Dendritic cell treated with granulocyte-macrophage colony-stimulating factor and Interleukin-4, amounts not matched to agents 40 ng/mL and 50 ng/mL, for 4 days (primary cell): ENCODE results near the gene SLC30A2.

ENCODE experiments used
- H3K27ac Mint-ChIP-seq: one replicate; pipeline ENCODE4 v1.8.0; 2022; ENCODE audit warnings: mild to moderate bottlenecking, mixed read lengths
- H3K27me3 Mint-ChIP-seq: one replicate; pipeline ENCODE4 v1.8.0; 2022; ENCODE audit warnings: mild to moderate bottlenecking, mixed read lengths
- H3K36me3 Mint-ChIP-seq: one replicate; pipeline ENCODE4 v1.8.0; 2022; ENCODE audit warnings: low read depth, mixed read lengths
- H3K4me1 Mint-ChIP-seq: one replicate; pipeline ENCODE4 v1.8.0; 2022; ENCODE audit warnings: low read depth, mixed read lengths
- H3K4me3 Mint-ChIP-seq: one replicate; pipeline ENCODE4 v1.8.0; 2022; ENCODE audit warnings: mild to moderate bottlenecking, moderate library complexity, mixed read lengths
- H3K9me3 Mint-ChIP-seq: one replicate; pipeline ENCODE4 v1.8.0; 2022; ENCODE audit warnings: mixed read lengths
- intact Hi-C: fragments of 100-400 bp; cut with micrococcal nuclease; formaldehyde crosslinking; loops from one replicate; pipeline ENCODE4 v1.15.0; 2022

The SLC30A2 gene

DNA sequence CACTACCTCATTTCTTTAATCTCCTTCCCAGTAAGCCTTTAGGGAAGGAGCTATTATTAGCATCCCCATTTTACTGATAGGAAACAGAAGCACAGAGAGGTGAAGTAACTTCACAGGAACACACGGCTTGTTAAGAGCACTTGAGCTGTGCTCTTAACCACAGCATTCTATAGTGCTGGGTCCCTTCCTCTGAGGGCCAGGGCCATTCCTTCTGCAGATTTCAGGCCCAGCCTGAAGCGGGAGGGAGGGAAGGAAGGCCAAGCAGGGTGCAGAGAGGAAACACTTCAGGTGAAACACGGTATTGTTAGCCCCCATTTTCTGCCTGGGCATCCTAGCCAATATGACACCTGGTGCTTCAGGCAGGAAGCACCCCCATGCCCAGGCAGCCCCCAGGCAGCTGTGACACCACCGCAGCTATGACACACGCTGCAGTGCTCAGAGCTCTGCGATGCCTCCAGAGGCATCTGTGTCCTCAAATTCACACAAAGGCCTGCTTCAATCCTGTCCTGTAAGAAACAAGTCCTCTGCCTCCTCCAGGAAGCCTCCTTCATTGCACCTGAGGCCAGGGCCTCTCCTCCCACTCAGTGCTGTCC lies 28.9 kb downstream of the SLC30A2 start:
- Mint-ChIP-seq H3K27ac (peak overlapping the region; percentile 67), H3K36me3 (no peaks in the 10 kb centered on the region), H3K27me3 (peaks cover 26% of the 10 kb centered on the region), H3K4me1 (peaks cover 74% of the 10 kb centered on the region), H3K4me3 (no peak overlapping the region), H3K9me3 (no peaks in the 10 kb centered on the region)
- intact Hi-C loops: no loop called here

DNA sequence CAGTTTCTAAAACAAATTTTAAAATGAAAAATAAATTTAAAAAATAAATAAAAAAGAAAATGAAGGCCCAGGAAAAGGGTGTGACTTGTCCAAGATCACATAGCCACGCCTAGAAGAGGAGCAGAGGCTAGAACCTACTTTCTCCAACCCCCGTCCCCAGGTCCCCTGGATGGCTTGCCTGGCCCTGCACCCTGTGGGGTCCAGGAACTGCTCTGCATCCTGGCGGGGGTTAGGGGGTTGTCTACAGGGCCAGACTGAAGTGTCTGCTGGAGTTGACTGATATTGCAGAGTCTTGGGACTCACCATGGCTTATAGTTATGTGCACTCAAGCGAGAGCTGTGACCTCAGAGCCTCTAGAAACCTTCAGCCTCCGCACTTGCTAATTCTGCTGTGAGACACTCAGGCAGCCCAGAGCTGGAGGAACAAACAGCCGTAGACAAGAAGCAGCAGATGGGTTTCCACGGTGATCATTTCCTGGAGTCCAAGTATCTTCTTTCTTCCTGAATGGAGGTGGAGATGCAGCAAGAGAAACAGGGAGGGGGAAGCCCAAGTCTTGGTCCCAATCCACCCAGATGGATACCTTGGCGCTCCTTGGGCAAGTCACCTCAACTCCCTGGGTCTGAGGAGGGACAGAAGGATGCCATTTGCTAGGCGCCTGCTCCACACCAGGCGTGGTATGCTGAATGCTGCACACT lies 29.5 kb downstream of the SLC30A2 start:
- Mint-ChIP-seq H3K36me3 (no peaks in the 10 kb centered on the region), H3K4me3 (no peak overlapping the region), H3K9me3 (no peaks in the 10 kb centered on the region), H3K4me1 (peaks cover 74% of the 10 kb centered on the region), H3K27ac (peak overlapping the region; percentile 67), H3K27me3 (peaks cover 22% of the 10 kb centered on the region)
- intact Hi-C loops: no loop called here

DNA sequence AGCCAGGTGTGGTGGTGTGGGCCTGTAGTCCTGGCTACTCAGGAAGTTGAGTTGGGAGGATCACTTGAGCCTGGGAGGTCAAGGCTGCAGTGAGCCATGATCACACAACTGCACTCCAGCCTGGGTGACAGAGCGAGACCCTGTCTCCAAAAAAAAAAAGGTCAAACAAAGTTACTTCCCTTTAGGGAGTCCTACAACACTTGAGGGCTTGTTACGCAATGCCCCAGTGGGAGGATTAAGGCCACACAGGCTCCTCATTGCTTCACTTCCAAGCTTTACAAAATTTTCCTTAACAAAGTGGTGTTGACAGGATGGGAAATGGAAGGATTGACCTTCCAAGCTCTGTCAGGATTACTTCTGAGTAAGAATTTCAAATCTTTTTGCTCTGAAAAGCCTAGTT lies 30.6 kb downstream of the SLC30A2 start:
- intact Hi-C loops: no loop called here
- Mint-ChIP-seq H3K27me3 (peaks cover 15% of the 10 kb centered on the region), H3K27ac (peak overlapping the region; percentile 34), H3K4me1 (peaks cover 71% of the 10 kb centered on the region), H3K4me3 (peak overlapping the region; percentile 9), H3K9me3 (no peaks in the 10 kb centered on the region), H3K36me3 (no peaks in the 10 kb centered on the region)

DNA sequence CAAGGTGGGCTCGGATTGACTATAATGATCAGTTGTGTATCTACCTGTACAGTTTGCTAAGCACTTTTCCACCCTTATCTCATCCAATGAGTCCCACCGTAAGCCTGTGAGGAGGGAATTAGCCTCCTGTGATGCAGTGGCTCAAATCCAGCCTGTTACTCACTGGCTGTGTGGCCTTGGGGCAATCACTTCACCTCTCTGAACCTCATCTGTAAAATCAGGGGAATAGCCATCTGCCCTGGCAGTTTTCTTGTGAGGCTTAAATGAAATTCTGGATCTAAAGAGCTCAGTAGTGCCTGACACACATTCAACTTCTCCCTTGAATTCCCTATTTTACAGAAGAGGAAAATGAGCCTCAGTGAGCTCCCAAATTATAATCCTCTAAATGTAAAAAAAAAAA lies 31.7 kb downstream of the SLC30A2 start:
- no peaks in the 10 kb centered on the region for H3K9me3 Mint-ChIP-seq
- no peaks in the 10 kb centered on the region for H3K36me3 Mint-ChIP-seq
- peaks cover 59% of the 10 kb centered on the region for H3K4me1 Mint-ChIP-seq
- peaks cover 6% of the 10 kb centered on the region for H3K27me3 Mint-ChIP-seq
- H3K4me3 Mint-ChIP-seq: no peak overlapping the region
- intact Hi-C loops: no loop called here
- H3K27ac Mint-ChIP-seq: no peak overlapping the region

DNA sequence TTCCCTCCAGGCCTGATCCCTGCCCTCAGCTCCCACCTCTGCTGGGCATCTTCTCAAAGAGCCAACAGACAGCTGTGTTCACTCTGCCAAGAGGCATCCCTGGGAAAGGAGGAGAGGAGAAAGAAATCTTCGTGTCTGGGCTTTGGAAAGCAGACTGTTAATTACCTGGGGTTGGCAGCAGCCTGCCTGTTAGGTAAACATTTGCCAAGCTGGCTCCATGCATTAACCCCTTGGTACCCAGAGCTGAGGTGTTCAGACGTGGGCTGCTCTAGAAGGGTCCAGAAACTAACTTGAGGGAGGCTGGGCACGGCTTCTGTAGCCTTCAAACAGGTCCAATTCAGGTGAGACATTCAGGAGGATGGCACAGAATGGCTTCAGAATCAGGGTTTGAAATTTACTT lies 33.1 kb downstream of the SLC30A2 start:
- H3K27me3 Mint-ChIP-seq: peaks cover 2% of the 10 kb centered on the region
- peaks cover 48% of the 10 kb centered on the region for H3K4me1 Mint-ChIP-seq
- intact Hi-C loops: no loop called here
- H3K36me3 Mint-ChIP-seq: no peaks in the 10 kb centered on the region
- no peak overlapping the region for H3K27ac Mint-ChIP-seq
- H3K9me3 Mint-ChIP-seq: no peaks in the 10 kb centered on the region
- H3K4me3 Mint-ChIP-seq: no peak overlapping the region

DNA sequence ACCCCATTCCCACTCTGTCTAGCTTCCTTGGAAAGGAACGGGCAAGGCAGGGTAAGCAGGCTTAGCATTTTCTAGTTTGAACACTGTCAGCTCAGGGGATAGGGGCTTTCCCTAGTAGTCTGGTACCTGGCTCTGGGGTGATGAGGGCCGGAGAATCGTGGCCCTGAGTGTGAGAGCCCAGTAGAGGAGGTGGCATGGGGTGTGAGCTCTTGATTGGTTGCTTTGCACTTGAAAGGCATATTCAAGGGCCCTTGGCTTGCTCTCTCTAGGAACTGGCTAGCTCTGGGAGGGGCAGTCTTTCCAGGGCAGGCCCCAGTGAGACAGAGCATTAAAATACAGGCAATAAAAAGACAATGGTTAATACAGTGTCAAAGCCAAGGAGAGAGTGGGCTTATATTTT lies 35.1 kb downstream of the SLC30A2 start:
- no peaks in the 10 kb centered on the region for H3K9me3 Mint-ChIP-seq
- intact Hi-C loops: no loop called here
- H3K36me3 Mint-ChIP-seq: no peaks in the 10 kb centered on the region
- H3K27me3 Mint-ChIP-seq: peaks cover 2% of the 10 kb centered on the region
- peaks cover 31% of the 10 kb centered on the region for H3K4me1 Mint-ChIP-seq
- H3K4me3 Mint-ChIP-seq: no peak overlapping the region
- H3K27ac Mint-ChIP-seq: no peak overlapping the region

DNA sequence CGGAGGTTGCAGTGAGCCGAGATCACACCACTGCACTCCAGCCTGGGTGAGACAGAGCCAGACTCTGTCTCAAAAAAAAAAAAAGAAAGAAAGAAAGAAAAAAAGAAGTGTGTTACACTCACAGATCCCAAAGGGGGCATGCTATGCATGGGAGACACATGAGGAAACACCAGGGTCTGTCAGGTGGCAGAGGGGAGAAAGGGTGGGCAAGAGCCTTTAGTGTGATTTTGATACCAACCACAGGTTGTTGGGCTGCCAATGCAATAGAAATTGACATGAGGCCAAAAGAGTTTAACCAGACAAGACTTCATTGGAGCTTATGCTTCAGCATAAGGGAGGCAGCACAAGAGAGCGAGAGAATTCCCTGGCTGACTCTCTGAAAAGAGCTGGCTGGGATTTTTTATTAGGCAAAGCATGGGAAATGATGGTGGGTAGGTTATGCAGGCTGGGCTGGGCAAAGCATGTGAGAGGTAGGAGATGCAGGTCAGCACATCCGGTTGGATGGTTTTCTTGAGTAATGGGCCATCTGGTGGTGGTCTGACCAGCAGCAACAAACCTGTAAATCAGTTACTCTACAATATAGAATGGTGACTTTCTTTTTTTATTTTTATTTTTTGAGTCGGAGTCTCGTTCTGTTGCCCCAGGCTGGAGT lies 36.0 kb downstream of the SLC30A2 start:
- H3K27ac Mint-ChIP-seq: no peak overlapping the region
- no peaks in the 10 kb centered on the region for H3K9me3 Mint-ChIP-seq
- intact Hi-C loops: no loop called here
- peaks cover 23% of the 10 kb centered on the region for H3K4me1 Mint-ChIP-seq
- H3K4me3 Mint-ChIP-seq: no peak overlapping the region
- H3K36me3 Mint-ChIP-seq: no peaks in the 10 kb centered on the region
- H3K27me3 Mint-ChIP-seq: peaks cover 2% of the 10 kb centered on the region

DNA sequence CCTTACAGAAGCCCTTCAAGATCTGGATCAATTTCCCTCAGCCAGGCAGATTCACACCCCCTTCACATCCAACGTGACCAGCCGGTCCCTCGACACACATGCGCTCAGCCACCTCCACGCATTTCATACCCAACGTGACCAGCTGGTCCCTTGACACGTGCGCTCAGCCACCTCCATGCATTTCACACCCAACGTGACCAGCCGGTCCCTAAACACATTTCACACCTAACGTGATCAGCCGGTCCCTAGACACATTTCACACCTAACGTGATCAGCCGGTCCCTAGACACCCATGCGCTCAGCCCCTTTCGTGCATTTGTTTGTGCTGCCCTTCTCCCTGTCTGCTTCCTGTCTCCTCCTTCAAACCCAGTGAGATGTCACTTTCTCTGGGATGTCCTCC lies 39.2 kb downstream of the SLC30A2 start:
- H3K4me1 Mint-ChIP-seq: peaks cover 30% of the 10 kb centered on the region
- intact Hi-C loops: no loop called here
- H3K27me3 Mint-ChIP-seq: peaks cover 4% of the 10 kb centered on the region
- H3K36me3 Mint-ChIP-seq: no peaks in the 10 kb centered on the region
- H3K9me3 Mint-ChIP-seq: no peaks in the 10 kb centered on the region
- no peak overlapping the region for H3K27ac Mint-ChIP-seq
- no peak overlapping the region for H3K4me3 Mint-ChIP-seq

DNA sequence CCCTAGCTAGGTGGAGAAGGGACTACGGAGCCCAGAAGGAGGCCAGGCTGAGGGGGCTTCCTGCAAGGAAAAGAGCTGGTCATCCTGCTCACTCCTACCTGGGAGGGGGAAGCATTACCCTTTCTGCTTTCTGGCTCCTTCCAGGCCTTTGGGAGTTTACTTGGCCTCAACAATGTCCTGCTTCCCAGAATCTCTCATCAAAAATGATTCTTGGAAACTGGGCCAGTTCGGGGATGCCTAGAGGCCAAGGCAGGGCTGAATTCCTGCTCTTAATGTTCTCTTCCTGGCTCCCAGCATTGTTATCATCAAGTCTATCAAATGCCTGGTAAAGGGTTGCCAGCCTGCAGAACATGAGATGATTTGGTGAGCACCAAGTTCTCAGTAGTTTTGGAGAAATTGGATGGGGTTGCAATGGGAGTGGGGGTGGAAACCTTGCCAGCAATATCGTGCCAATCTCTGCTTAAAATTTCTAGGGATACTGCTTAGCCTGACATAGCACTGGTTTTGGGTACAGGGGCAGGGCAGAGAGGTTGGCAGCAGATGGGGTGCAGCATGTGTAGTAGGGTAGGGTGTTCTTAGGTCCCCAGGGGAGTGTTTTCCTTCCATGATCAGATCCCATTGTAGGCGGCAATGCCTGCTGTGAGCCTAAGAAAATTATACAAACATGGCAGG lies 40.3 kb downstream of the SLC30A2 start:
- H3K9me3 Mint-ChIP-seq: no peaks in the 10 kb centered on the region

DNA sequence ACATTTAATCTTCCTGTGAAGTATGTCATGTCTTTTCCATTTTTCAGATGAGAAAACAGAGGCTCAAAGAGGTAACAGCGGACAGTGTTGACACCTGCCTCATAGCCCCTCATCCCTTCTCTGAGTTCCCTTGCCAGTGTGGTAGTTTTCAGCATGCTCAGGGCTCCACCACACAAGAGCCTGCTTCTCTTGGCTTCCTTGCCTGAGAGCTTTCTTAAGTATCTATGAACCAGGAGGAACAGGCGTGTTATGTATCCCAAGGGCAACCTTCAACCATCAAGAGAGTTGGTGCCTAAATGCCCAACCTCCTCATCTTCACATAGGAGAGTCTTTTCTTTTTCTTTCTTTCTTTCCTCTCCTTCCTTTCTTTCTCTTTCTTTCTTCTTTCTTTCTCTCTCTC lies 42.2 kb downstream of the SLC30A2 start:
- Mint-ChIP-seq H3K27me3 (peaks cover 2% of the 10 kb centered on the region), H3K9me3 (no peaks in the 10 kb centered on the region), H3K4me1 (peaks cover 21% of the 10 kb centered on the region), H3K4me3 (no peak overlapping the region), H3K27ac (no peak overlapping the region), H3K36me3 (no peaks in the 10 kb centered on the region)
- intact Hi-C loops: no loop called here

More for the DNA sequence above, 40.3 kb downstream of the SLC30A2 start:
- Mint-ChIP-seq H3K36me3 (no peaks in the 10 kb centered on the region), H3K4me1 (peaks cover 20% of the 10 kb centered on the region), H3K27ac (no peak overlapping the region), H3K4me3 (no peak overlapping the region), H3K27me3 (peaks cover 2% of the 10 kb centered on the region)
- intact Hi-C loops: no loop called here

DNA sequence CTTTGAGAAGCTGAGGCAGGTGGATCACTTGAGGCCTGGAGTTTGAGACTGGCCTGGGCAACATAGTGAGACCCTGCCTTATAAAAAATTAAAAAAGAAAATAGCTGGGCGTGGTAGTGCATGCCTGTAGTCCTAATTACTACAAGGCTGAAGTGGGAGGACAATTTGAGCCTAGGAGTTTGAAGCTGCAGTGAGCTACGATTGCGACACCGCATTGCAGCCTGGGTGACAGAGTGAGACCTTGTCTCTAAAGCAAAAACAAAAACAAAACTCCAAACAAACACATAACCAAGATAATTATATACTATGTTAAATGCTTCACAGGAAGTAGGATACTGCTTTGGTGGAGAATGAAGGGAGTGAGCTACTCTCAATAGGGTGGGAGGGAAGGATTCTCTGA lies 42.7 kb downstream of the SLC30A2 start:
- Mint-ChIP-seq H3K4me3 (no peak overlapping the region), H3K36me3 (no peaks in the 10 kb centered on the region), H3K4me1 (peaks cover 26% of the 10 kb centered on the region), H3K9me3 (no peaks in the 10 kb centered on the region), H3K27me3 (peaks cover 2% of the 10 kb centered on the region), H3K27ac (no peak overlapping the region)
- intact Hi-C loops: no loop called here

DNA sequence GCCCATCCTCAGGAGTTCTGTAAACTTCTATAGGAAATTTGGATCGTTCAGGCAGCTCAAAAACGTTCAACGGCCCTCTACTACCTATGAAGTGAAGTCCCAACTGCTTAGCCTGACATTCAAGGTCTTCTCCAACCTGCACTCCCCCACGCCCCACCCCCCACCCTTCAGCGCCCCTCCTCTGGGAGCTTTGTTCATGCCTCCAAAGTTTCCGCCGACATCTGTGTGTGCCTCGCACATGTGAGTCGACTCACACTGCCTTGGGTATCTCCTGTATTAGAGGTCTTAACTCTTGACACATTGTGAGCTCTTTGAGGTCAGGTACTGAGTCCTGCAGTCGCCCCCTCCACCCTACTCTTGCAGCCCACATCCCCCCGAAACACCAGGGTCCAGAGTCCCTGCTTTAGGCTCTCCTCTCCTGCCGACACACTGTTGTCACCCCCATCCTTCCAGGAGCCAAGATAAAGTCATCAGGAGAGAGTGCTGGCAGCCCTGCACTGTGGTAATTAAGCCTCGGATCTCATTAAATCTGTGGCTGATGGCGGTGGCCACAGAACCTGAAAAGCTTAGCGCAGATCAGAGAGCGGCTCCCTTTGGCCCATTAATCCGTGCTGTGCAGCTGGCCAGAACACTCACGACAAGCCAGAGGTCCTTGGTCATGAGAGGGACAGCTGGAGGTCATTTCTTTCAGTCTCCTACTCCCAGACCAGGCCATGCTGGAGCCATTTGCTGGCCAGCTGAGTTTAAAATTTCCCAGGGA lies 46.7 kb downstream of the SLC30A2 start:
- peaks cover 42% of the 10 kb centered on the region for H3K4me1 Mint-ChIP-seq
- H3K36me3 Mint-ChIP-seq: peaks cover 13% of the 10 kb centered on the region
- intact Hi-C loops: loop anchor here (5.0 kb wide), 1 partner anchor 177 kb away; no protein-coding TSS in a partner anchor
- no peaks in the 10 kb centered on the region for H3K27me3 Mint-ChIP-seq
- no peaks in the 10 kb centered on the region for H3K9me3 Mint-ChIP-seq
- no peak overlapping the region for H3K27ac Mint-ChIP-seq
- H3K4me3 Mint-ChIP-seq: no peak overlapping the region

DNA sequence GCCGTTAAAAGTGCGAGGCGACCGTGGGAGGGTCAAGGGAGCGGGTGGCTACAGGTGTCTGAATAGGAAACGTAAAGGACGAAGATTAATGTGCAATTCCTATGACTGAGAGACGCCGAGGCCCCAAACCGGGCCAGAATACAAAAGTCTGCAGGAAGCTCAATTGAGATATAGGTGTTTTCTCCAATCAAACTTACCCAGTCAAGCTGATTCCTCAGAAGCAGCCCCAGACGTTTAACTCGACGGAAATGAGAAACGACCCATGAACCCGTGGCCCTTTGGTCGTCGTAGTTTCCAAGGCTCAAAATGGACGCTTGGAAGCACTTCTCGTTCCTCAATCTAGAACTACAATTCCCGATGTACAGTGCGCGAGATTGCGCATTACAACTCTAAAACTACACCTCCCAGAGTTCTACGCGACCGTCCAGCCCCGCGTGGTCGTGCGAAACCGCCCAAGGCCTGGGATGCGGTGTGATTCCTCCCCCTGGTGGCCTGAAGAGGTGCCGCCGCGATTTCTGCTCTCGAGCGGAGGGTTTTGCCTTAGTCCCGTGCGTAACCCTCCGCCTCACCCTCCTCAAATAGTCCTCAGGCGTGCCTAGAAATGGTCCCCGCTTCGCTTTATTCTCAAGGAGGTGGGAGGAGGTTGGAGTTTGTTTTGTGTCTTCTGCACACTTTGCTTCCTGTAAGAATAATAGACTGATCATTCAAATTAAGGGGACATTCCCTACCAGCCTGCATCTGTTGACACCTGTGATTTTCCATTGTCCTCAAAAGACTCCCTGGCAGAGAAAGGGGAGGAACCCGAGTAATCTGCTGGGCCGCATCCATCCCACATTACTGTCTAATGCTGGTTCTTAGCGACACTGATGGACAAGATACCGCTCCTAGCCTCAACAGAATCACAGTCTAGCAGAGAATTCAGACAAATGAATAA lies 47.8 kb downstream of the SLC30A2 start, which contains the start of gene PAFAH2:
PAFAH2 (minus strand) TSS at position 236 of the 934 bp plus-strand sequence. CDS start 7,247 bp downstream, outside the sequence.
- Mint-ChIP-seq H3K4me3 (peak within 1 kb of the TSS; percentile 97), H3K27me3 (no peaks in the 10 kb centered on the region), H3K36me3 (peaks cover 22% of the 10 kb centered on the region), H3K27ac (peak within 1 kb of the TSS; percentile 97), H3K4me1 (peaks cover 38% of the 10 kb centered on the region), H3K9me3 (no peaks in the 10 kb centered on the region)
- intact Hi-C loops: loop anchor here (1.0 to 5.0 kb wide), 3 partner anchors 93 to 176 kb away; no protein-coding TSS in a partner anchor
